ENCODE data around the gene TMEM243. TPM values are rescaled to one million over a fixed set of nuclear protein-coding genes. Genes with fewer than 3 reads are reported as not detected.

The TMEM243 gene
- total RNA-seq, 1 donor from 2014 or later, result 28.9 TPM

GRCh38 chr7:87199241-87199640, 20.3 kb downstream of the TMEM243 start:
- Histone ChIP-seq H3K36me3 (ENCODE audit: control insufficient read depth, insufficient read depth, low read length) (peaks cover 2% of the 10 kb centered on the region), H3K27me3 (ENCODE audit: control insufficient read depth, insufficient read depth, low read length) (no peaks in the 10 kb centered on the region), H3K4me3 (ENCODE audit: low read depth, low read length) (no peak overlapping the region)
- no peak for DNase-seq (ENCODE audit: low read depth)
- no peak for TF ChIP-seq CTCF (IDR thresholded peaks at IDR 0.05; ENCODE audit: insufficient read depth, low read length, poor library complexity, severe bottlenecking)

- H3K36me3 ChIP-seq (ENCODE audit: control insufficient read depth, insufficient read depth, low read length), result peaks cover 2% of the 10 kb centered on the region
- no peaks in the 10 kb centered on the region for H3K27me3 ChIP-seq (ENCODE audit: control insufficient read depth, insufficient read depth, low read length)
- H3K4me3 ChIP-seq (ENCODE audit: low read depth, low read length), result no peak overlapping the region
- no peak for TF ChIP-seq CTCF (IDR thresholded peaks at IDR 0.05; ENCODE audit: insufficient read depth, low read length, poor library complexity, severe bottlenecking)
- DNase-seq (ENCODE audit: low read depth), result no peak
These were observed 25.6 kb downstream of the TMEM243 start for GRCh38 chr7:87193912-87194311.

DNA sequence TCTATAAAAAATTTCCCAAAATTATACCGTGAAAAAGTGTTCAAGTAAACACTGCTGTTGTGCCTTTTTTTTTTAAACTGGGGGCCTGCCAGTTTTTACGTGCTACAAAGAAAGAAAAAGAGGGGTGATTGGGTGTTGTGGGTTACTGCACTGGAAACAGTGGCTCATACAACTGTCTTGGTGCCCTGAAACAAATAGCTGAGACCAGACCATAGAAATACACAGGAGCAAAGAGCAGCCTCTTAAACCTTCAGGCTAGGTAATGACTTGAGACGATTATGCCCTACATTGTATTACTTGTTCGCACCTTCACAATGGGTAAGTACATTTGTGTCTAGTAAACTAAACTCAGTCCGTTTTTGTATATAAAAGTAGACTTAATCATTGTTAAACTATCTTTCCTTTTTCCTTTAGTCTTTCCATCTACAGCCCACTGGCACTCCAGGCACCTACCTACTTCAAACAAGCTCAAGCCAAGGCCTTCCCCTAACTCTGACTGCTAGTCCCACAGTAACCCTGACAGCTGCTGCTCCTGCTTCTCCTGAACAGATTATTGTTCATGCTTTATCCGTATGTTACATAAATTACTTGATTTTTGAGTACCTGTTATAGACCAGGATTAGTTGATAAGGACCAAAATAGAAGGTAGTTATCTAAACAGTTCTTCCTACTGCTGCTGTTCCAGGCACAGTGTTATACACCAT, 26.6 kb downstream of the TMEM243 start:
- TF ChIP-seq CTCF (IDR thresholded peaks at IDR 0.05; ENCODE audit: insufficient read depth, low read length, poor library complexity, severe bottlenecking), result no peak
- H3K27me3 ChIP-seq (ENCODE audit: control insufficient read depth, insufficient read depth, low read length), result no peaks in the 10 kb centered on the region
- H3K36me3 ChIP-seq (ENCODE audit: control insufficient read depth, insufficient read depth, low read length), result peaks cover 2% of the 10 kb centered on the region

GRCh38 chr7:87190783-87191182, 28.7 kb downstream of the TMEM243 start:
- H3K27me3 ChIP-seq (ENCODE audit: control insufficient read depth, insufficient read depth, low read length), result no peaks in the 10 kb centered on the region
- no peak for TF ChIP-seq CTCF (IDR thresholded peaks at IDR 0.05; ENCODE audit: insufficient read depth, low read length, poor library complexity, severe bottlenecking)
- DNase-seq (ENCODE audit: low read depth), result no peak
- H3K4me3 ChIP-seq (ENCODE audit: low read depth, low read length), result no peak overlapping the region
- H3K36me3 ChIP-seq (ENCODE audit: control insufficient read depth, insufficient read depth, low read length), result peaks cover 4% of the 10 kb centered on the region

More for the DNA sequence above, 26.6 kb downstream of the TMEM243 start:
- DNase-seq (ENCODE audit: low read depth), result no peak
- H3K4me3 ChIP-seq (ENCODE audit: low read depth, low read length), result no peak overlapping the region

- H3K27me3 ChIP-seq (ENCODE audit: control insufficient read depth, insufficient read depth, low read length), result no peaks in the 10 kb centered on the region
- DNase-seq (ENCODE audit: low read depth), result no peak
- TF ChIP-seq CTCF (IDR thresholded peaks at IDR 0.05; ENCODE audit: insufficient read depth, low read length, poor library complexity, severe bottlenecking), result no peak
- H3K36me3 ChIP-seq (ENCODE audit: control insufficient read depth, insufficient read depth, low read length), result peaks cover 2% of the 10 kb centered on the region
- H3K4me3 ChIP-seq (ENCODE audit: low read depth, low read length), result no peak overlapping the region
These were observed 30.6 kb downstream of the TMEM243 start for GRCh38 chr7:87188930-87189329.

GRCh38 chr7:87187120-87187519, 32.4 kb downstream of the TMEM243 start:
- no peak for TF ChIP-seq CTCF (IDR thresholded peaks at IDR 0.05; ENCODE audit: insufficient read depth, low read length, poor library complexity, severe bottlenecking)
- no peaks in the 10 kb centered on the region for H3K27me3 ChIP-seq (ENCODE audit: control insufficient read depth, insufficient read depth, low read length)
- DNase-seq (ENCODE audit: low read depth), result no peak
- peaks cover 4% of the 10 kb centered on the region for H3K36me3 ChIP-seq (ENCODE audit: control insufficient read depth, insufficient read depth, low read length)
- no peak overlapping the region for H3K4me3 ChIP-seq (ENCODE audit: low read depth, low read length)

Data from kidney epithelial cell (primary cell).